NCI-H526 (cell line): ENCODE results near the gene SORCS2.

Source experiments
- DNase-seq, 2 experiments: peaks; one replicate each; lab custom pipeline; 2025; lab: John Stamatoyannopoulos, UW

The SORCS2 gene

GRCh38 chr4:7689773-7690693, 497.7 kb downstream of the SORCS2 start:
- DNase-seq, result no peak

DNA sequence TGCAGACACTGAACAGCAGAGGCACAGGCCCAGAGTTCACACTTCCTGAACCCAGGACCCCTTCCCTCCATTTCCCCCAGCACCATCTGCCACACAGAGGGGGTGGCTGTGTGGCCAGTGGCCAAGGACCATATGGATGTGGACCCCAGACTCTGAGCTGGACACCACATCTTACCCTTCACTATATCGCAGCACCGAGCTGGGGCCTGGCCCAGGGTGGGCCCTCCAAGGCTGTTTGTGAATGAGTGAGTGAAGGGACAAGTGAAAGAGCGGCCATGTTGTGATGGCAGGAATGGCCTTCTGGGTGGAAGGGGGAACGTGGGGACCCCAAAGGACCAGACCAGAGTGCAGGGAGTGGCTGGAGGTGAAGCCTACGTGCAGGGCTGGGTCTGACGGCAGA, 498.7 kb downstream of the SORCS2 start:
- DNase-seq, result no peak

- no peak for DNase-seq
These were observed 499.6 kb downstream of the SORCS2 start for GRCh38 chr4:7691982-7692381.

DNA sequence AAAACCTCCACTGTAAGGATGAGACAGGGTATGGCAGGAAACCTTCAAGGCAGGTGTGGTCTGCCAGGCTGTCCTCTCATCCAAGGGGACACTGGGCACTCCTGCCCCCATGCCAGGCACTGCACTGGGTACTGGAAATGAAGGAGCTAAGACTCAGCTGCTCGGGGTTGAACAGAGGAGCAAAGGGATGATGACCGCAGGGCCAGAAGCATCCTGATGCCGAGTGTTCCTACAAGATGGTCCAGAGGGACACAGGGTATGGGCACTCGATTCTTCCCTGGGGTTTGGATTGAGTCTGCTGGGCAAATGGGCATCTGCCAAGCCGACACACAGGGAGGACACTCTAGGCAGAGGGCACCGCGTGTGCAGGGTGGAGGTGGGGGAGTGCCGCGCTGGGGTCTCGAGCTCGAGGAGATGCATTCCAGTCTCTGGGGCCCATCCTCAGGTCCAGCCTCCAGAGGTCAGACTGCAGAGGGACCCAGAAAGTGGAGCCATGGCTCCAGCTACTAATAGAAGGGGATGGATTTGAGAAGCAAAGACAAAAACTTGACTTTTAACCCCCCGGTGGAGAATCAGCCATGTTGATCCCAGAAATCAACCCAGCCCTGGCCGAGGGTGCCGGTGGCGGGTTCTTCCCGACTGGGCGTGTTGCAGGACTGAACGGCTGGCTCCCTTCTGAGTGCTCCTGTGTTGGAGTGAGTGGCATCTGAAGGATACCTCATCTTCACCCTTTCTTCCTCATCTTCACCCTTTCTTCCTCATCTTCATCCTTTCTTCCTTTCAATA, 500.3 kb downstream of the SORCS2 start:
- no peak for DNase-seq

DNA sequence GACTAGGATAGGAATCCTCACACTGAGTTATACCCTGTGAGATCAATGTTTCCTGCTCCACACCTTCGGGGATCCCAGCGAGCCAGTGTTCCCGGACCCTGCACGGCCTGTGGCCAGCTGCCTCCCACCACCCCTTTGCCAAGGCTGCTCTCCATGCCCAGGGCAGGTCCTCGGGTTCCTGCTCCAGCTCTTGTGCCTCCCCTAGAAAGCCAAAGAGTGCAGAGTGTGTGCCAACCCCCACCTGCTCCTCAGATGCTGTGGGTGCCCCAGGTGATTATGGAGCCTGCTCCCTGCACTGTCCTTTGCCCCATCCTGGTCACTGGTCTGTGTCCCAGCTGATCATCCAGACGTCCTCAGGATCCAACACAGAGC, 500.9 kb downstream of the SORCS2 start:
- no peak for DNase-seq

DNA sequence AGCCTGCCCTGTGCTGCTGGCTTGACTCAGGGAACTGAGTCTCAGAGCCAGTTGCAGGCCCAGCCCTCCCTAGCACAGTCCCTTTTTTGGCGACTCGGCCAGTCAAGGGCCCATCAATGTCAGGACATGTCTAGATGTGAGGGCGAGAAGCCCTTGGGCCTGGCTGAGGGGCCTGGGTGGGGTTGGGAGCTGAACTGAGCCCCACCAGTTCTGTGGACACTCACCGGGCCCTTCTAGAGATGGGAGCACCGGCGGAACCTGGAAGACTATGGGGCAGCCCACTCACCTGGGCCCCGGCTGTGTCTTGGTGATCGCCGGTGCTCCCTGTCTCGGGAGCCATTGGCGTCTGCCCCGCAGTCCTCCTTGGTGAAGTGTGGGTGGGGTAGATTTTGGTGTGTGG, 501.4 kb downstream of the SORCS2 start:
- DNase-seq, result no peak

DNA sequence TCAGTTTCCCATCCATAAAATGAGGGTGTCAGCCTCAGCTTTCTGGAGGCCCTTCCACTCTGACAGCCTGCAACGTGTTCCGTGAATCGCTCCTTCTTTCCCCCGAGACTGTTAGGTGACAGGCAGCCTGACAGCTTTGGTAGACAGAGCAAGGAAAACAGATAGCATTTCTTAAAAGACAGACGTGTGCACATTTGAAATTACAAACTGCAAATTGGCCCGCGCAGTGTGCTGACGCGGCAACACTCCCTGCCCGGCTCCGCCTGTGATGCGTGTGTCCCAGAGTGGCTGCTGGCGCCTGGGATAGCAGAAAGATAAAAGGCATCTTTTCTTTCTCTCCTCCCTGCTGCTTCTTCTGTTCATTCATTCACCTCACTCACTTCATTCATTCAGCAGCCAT, 502.0 kb downstream of the SORCS2 start:
- no peak for DNase-seq

DNA sequence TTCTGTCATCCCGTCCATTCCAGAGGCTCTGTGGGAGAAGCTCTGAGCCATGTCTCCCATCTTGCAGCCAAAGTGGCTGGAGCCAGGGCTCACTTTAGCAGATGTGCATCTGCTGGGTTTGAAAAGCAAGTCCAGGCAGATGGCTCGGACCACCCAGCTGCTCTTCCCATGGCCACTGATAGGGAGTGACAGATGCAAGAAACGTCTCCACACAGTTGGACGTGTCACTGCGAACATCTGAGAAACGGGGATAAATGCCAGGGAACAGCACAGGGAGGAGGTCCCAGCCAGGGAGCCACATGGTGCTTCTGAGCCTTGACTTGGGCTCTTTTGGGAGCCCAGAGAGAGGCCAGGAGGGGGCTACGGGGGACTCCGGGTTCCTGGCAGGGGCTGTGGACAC, 505.0 kb downstream of the SORCS2 start:
- DNase-seq, result no peak

- no peak for DNase-seq
These were observed 505.5 kb downstream of the SORCS2 start for GRCh38 chr4:7697821-7698220.

- DNase-seq, result peak in 1 of 2 experiments; percentile 16
These were observed 506.2 kb downstream of the SORCS2 start for GRCh38 chr4:7698584-7698983.

GRCh38 chr4:7699031-7699430, 506.7 kb downstream of the SORCS2 start:
- DNase-seq, result no peak

DNA sequence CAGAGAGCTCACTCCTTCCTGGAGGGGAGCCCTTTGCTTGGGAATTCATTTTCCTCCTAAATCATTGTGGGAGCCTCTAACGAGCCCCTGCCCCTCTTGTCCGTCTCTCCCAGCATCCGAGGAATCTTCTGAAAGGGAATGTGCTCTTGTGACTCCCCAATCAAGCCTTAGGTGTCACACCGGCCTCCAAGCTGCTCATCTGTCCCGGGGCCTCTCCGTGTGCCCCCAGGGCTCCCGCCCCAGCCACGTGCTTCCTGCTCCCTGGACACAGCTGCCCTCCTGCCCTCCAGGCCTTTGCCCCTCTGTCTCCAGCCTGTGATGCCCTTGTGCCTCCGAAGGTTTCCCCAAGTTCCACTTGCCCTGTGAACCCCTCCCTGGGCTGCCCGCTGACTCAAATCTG, 507.5 kb downstream of the SORCS2 start:
- no peak for DNase-seq

GRCh38 chr4:7700665-7701064, 508.3 kb downstream of the SORCS2 start:
- no peak for DNase-seq

- DNase-seq, result no peak
These were observed 509.7 kb downstream of the SORCS2 start for GRCh38 chr4:7701866-7702649.

DNA sequence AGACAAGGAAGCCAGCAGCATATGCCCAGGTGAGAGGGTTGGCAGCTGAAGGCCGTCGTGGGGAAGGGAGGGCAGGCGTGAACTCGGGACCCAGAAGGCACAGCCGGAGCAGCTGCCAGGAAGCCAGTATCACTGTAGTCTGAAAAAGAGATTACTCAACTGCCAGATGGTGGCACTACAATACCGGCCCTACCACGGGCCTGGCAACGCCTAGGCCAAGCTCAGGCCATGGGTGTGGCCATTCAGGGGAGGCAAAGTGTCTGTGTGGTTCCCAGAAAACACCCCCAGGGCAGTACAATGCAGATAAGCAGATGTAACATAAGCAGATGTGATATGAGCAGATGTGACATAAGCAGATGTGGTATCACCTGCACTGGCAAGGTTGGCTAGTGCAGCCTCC, 511.4 kb downstream of the SORCS2 start:
- no peak for DNase-seq

DNA sequence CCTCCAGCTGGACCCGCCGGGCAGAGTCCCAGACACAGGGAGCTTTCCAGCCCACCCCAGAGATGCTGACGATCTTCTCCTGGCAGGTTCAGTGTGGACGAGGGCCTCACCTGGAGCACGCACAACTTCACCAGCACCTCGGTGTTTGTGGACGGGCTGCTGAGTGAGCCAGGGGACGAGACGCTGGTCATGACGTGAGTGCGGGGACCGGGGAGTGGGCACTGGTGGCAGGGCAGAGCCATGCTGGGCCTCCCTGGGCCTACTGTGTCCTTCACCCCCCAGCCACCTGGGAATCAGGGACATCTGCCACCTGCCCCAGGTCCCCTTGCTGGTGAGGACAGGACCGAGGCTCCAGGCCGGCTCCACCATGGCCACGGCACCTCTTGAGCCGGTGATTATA, 511.8 kb downstream of the SORCS2 start:
- no peak for DNase-seq

DNA sequence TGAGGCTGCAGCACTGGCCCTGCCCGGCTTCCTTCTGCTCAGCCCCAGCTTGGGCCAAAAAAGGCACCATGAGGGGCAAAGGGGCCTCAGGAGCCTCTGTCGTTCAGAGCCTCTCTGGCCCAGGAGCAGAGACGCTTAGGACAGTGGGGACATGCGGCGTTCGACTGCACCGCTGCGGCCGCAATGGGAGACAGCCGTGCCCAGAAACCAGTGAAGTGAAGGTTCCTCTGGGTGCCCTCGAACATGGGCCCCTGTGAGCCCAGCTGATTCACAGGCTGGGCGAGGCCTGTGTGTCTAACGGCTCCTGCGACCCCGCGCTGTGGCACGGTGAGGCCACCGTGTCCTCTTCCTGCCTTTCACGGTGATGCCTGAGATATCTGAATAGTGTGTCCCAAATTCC, 512.3 kb downstream of the SORCS2 start:
- no peak for DNase-seq

- DNase-seq, result no peak
These were observed 512.7 kb downstream of the SORCS2 start for GRCh38 chr4:7705062-7705461.

DNA sequence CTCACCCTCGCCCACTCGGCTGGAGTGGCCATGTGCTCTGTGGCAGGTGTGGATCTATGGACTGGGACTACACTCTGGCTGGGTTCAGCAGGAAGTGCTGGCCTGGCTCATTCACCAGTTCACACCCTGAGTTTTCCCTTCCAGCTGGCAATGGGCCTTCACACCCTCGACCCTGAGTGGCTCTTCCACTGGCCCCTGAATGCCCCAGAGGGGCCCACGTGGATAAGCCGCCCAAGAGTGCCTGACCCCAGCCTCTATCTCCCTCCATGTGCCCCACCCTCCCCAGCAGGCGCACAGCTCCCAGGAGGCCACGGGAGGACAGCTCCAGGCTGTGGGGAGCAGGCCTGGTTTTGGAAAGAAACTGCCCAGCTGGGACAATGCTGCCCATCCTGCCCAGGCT, 513.3 kb downstream of the SORCS2 start:
- DNase-seq, result no peak

- DNase-seq, result no peak
These were observed 515.9 kb downstream of the SORCS2 start for GRCh38 chr4:7708238-7708637.

DNA sequence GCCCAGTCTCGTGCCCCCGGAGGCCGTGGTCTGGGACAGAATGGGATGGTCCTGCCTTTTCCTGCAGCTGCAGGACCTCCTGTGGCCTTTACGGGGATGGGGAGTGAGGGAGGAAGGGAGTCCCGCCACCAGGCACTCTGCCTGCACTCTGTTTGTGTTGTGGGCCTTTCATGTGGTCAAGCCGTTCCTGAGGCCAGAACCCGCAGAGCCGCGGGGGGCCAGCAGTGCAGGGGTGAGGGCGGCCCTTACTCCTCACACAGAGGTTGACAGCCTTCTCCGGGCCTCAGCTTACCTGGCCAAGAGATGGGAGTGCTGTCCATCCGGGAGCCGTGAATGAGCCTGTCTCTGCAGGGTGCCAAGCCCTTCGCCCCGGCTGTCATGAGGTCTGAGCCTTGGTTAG, 516.6 kb downstream of the SORCS2 start:
- DNase-seq, result no peak

DNA sequence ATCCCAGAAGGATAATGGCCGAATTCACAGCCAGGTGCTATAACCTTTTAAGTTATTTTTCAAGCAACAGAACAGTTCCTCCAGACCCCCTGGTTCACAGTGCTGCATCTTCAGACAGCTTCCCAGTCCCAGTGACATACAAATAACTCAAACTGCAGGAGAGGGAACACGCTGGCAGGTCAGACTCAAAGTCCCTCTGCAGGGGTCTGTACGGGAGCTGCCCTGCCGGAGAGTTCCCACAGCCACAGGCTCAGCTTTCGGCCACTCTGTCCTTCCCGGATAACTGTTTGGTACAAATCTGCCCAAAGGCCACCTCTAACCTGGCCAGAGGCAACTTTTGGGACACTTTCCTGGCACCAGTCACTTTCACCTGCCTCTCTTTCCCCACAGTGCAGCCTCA, 517.1 kb downstream of the SORCS2 start:
- DNase-seq, result no peak

GRCh38 chr4:7710126-7710525, 517.8 kb downstream of the SORCS2 start:
- DNase-seq, result no peak
